Neutrophil (primary cell): ENCODE results near the gene FBXW11.
A peak's percentile ranks its signal among the peaks of the same experiment; 100 is the strongest.

Experiments used
- H3K27ac ChIP-seq: fragments of 200-600 bp; sonication (generic); 2 replicates; pipeline ENCODE4 v1.5.1; 2016; ENCODE audit warnings: mild to moderate bottlenecking, moderate library complexity
- H3K27me3 ChIP-seq: fragments of 200-600 bp; sonication (generic); 2 replicates; pipeline ENCODE4 v1.6.0; 2016; ENCODE audit warnings: mild to moderate bottlenecking
- H3K36me3 ChIP-seq: fragments of 200-600 bp; sonication (generic); 2 replicates; pipeline ENCODE4 v1.5.1; 2017
- H3K4me1 ChIP-seq, 2 experiments: fragments of 200-600 bp in 1 of 2; sonication (generic) in 1 of 2; 1 replicate in 1 of 2; 2 replicates in 1 of 2; pipeline versions ENCODE4 v1.5.1 to v1.6.1; 2013 to 2016; ENCODE audit warnings: low read depth in 1 of 2, low read length in 1 of 2, mild to moderate bottlenecking in 1 of 2, moderate library complexity in 1 of 2; ENCODE audit not compliant: control insufficient read depth in 1 of 2, insufficient read depth in 1 of 2
- H3K4me3 ChIP-seq, 2 experiments: fragments of 200-600 bp in 1 of 2; sonication (generic) in 1 of 2; 1 replicate in 1 of 2; 2 replicates in 1 of 2; pipeline ENCODE4 v1.5.1; 2013 to 2016; ENCODE audit warnings: low read depth in 1 of 2, low read length in 1 of 2, mild to moderate bottlenecking in 1 of 2, moderate library complexity in 1 of 2
- H3K9me3 ChIP-seq: fragments of 200-600 bp; sonication (generic); 2 replicates; pipeline ENCODE4 v1.5.1; 2016
- CTCF ChIP-seq: fragments of 200-600 bp; sonication (generic); IDR thresholded peaks from 2 replicates; pipeline ENCODE4 v1.5.1; 2016; ENCODE audit warnings: antibody characterized with exemption

FBXW11 gene

DNA sequence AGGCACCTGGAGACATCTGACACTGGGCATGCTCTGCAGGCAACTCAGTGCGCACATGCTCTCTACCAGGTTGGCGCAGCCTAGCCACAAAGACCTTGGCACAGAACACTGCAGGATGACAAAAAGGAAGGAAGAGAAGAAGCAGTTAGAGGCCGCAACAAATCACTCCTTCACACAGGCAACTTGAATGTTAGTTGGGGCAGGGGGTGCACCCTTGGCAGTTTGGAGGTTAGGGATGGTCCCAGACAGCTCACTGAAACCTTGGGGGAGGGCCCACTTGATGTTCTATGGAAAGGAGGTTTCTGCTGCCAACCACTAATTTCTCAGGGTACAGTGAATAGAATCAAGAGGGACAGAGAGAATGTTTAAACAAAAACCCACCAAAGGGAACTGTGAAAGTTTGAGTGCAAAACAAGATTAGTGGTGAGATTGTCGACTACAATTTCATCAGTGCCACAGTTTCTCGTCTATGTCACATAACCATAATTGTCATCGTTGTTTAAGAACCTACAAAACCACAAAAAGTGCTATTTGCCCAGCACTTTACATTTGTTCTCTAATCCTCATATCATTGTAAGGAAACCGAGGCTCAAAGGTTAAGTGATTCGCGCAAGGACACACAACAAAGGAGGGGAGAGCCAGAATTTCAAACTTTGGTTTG lies 48.7 kb downstream of the FBXW11 start:
- no peak for TF ChIP-seq CTCF
- Histone ChIP-seq H3K36me3 (no peaks in the 10 kb centered on the region), H3K27me3 (no peaks in the 10 kb centered on the region), H3K9me3 (no peaks in the 10 kb centered on the region), H3K27ac (peak overlapping the region; percentile 8), H3K4me3 (no peak overlapping the region), H3K4me1 (peaks cover 10 to 18% of the 10 kb centered on the region in 2 experiments)

- TF ChIP-seq CTCF: no peak
- H3K27me3 ChIP-seq: no peaks in the 10 kb centered on the region
- peaks cover 10 to 18% of the 10 kb centered on the region in 2 experiments for H3K4me1 ChIP-seq
- no peaks in the 10 kb centered on the region for H3K36me3 ChIP-seq
- H3K4me3 ChIP-seq: no peak overlapping the region
- H3K27ac ChIP-seq: no peak overlapping the region
- no peaks in the 10 kb centered on the region for H3K9me3 ChIP-seq
These were observed 49.4 kb downstream of the FBXW11 start for GRCh38 chr5:171956887-171957495.

GRCh38 chr5:171956314-171956713 lies 50.1 kb downstream of the FBXW11 start:
- Histone ChIP-seq H3K9me3 (no peaks in the 10 kb centered on the region), H3K36me3 (no peaks in the 10 kb centered on the region), H3K27me3 (no peaks in the 10 kb centered on the region), H3K27ac (no peak overlapping the region), H3K4me1 (peaks cover 10 to 18% of the 10 kb centered on the region in 2 experiments), H3K4me3 (no peak overlapping the region)
- TF ChIP-seq CTCF: no peak

GRCh38 chr5:171955761-171956160 lies 50.7 kb downstream of the FBXW11 start:
- no peak overlapping the region for H3K27ac ChIP-seq
- no peaks in the 10 kb centered on the region for H3K9me3 ChIP-seq
- no peaks in the 10 kb centered on the region for H3K36me3 ChIP-seq
- no peaks in the 10 kb centered on the region for H3K27me3 ChIP-seq
- peaks cover 10 to 12% of the 10 kb centered on the region in 2 experiments for H3K4me1 ChIP-seq
- H3K4me3 ChIP-seq: no peak overlapping the region
- TF ChIP-seq CTCF: no peak

DNA sequence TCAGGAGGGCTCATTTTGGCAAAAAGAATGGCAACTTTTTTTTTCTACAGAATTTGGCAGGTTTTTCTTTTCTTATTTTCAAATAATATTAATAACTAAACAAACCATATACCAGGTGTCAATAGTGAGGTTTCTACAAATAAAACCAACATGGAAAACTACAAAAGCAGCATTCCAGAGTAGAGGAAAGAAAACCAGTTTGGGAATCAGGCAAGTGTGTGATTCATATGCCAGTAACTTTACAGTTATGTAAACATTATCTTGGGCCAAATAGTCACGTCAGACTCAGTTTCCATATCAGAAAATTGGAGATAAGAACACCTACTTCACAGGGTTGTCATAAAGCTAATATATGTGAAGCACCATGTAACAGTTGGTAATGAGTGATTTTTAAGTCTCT lies 51.7 kb downstream of the FBXW11 start:
- H3K27me3 ChIP-seq: no peaks in the 10 kb centered on the region
- no peak for TF ChIP-seq CTCF
- H3K4me3 ChIP-seq: no peak overlapping the region
- no peaks in the 10 kb centered on the region for H3K36me3 ChIP-seq
- H3K9me3 ChIP-seq: no peaks in the 10 kb centered on the region
- H3K27ac ChIP-seq: no peak overlapping the region
- peaks cover 9 to 10% of the 10 kb centered on the region in 2 experiments for H3K4me1 ChIP-seq
